Activated B cell treated with CpG ODN at 0.5 μM for 24 hours (primary cell): ENCODE results near the gene PRKAG1. TPM values are rescaled to one million over a fixed set of nuclear protein-coding genes. Genes with fewer than 3 reads are reported as not detected.

Experiments used
- ATAC-seq: fragments of 200-7000 bp; cut with Tn5 transposase; one replicate; pipeline ENCODE4 v1.10.0; 2021; ENCODE audit warnings: low read depth, mild to moderate bottlenecking, moderate library complexity
- CTCF ChIA-PET: fragments of 350-600 bp; sonication (Branson Sonifier 250); formaldehyde crosslinking; loops from one replicate; lab custom pipeline; 2021; ENCODE audit warnings: antibody characterized with exemption; lab: Charles Lee
- POLR2A ChIA-PET: fragments of 350-600 bp; sonication (Branson Sonifier 250); formaldehyde crosslinking; loops from one replicate; lab custom pipeline; 2021; ENCODE audit warnings: antibody characterized with exemption; lab: Charles Lee
- DNase-seq: peaks from one replicate; pipeline ENCODE4 v3.0.0; 2022
- H3K27ac Mint-ChIP-seq: one replicate; pipeline ENCODE4 v1.8.0; 2020; ENCODE audit warnings: mixed read lengths
- H3K27me3 Mint-ChIP-seq: one replicate; pipeline ENCODE4 v1.8.0; 2021; ENCODE audit warnings: mixed read lengths
- H3K36me3 Mint-ChIP-seq: one replicate; pipeline ENCODE4 v1.8.0; 2021; ENCODE audit warnings: low read depth, mixed read lengths
- H3K4me1 Mint-ChIP-seq: one replicate; pipeline ENCODE4 v1.8.0; 2021; ENCODE audit warnings: mixed read lengths
- H3K4me3 Mint-ChIP-seq: one replicate; pipeline ENCODE4 v1.8.0; 2020; ENCODE audit warnings: mild to moderate bottlenecking, mixed read lengths
- H3K9me3 Mint-ChIP-seq: one replicate; pipeline ENCODE4 v1.8.0; 2020; ENCODE audit warnings: mixed read lengths
- CTCF ChIP-seq: fragments of 200-600 bp; IDR thresholded peaks from one replicate; pipeline ENCODE4 v1.8.0; 2022; ENCODE audit warnings: antibody characterized with exemption, mild to moderate bottlenecking
- intact Hi-C: fragments of 100-400 bp; cut with micrococcal nuclease; formaldehyde crosslinking; loops from one replicate; pipeline ENCODE4 v1.15.1; 2024
- total RNA-seq: library from RNA; stranded (reverse); gene quantifications from 2 replicates; pipeline ENCODE4 v1.2.3, GENCODE V29; 2022

PRKAG1 gene
- total RNA-seq, 1 donor from 2014 or later, result 70.5 TPM

GRCh38 chr12:49023812-49024211 is 5.2 kb upstream of the PRKAG1 start:
- Mint-ChIP-seq H3K27ac (no peak overlapping the region), H3K4me1 (peaks cover 10% of the 10 kb centered on the region), H3K4me3 (no peak overlapping the region), H3K36me3 (peaks cover 78% of the 10 kb centered on the region), H3K27me3 (no peaks in the 10 kb centered on the region), H3K9me3 (no peaks in the 10 kb centered on the region)
- CTCF ChIA-PET, result no interaction called here
- DNase-seq, result no peak
- no peak for TF ChIP-seq CTCF
- intact Hi-C loops, result no loop called here
- POLR2A ChIA-PET, result interaction anchor here (1.5 kb wide), 1 partner anchor 12 kb away, joined by 4 read pairs; no protein-coding TSS in a partner anchor
- ATAC-seq, result no peak

DNA sequence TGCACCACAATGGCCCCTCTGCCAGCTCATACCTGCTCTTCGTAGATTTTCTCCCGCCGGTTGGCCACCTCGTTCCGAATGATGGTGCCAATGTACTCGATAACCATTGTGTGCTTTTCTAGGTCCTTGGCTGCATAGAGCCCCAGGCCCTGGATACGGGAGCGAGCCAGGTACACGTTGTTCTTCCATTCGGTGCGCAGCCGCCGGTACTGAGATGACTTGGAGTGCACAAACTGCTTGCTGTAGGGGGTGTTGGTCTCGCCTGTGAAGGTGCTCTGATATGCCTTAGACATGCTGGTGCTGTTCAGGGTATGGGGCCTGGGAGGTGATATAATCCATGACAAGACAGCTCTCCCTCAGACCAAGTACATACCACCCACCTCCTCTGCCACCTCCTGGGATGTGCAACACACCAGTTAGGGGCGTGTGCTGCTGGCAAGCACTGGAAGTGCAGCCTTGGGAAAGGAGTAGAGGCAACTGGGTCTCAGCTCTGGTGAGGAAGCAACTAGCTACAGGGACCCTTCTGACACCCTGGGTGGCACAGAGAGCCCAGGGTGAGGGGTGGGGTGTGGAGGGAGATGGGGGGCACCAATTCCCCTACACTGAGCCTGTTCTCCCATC is 4.1 kb upstream of the PRKAG1 start:
- ChIA-PET POLR2A (no interaction called here), CTCF (interaction anchor here (1.5 kb wide), 1 partner anchor 26 kb away, joined by 4 read pairs; no protein-coding TSS in a partner anchor)
- Mint-ChIP-seq H3K4me1 (peaks cover 16% of the 10 kb centered on the region), H3K9me3 (no peaks in the 10 kb centered on the region), H3K27ac (no peak overlapping the region), H3K4me3 (no peak overlapping the region), H3K36me3 (peaks cover 72% of the 10 kb centered on the region), H3K27me3 (no peaks in the 10 kb centered on the region)
- TF ChIP-seq CTCF, result no peak
- no peak for ATAC-seq
- intact Hi-C loops, result no loop called here
- no peak for DNase-seq

DNA sequence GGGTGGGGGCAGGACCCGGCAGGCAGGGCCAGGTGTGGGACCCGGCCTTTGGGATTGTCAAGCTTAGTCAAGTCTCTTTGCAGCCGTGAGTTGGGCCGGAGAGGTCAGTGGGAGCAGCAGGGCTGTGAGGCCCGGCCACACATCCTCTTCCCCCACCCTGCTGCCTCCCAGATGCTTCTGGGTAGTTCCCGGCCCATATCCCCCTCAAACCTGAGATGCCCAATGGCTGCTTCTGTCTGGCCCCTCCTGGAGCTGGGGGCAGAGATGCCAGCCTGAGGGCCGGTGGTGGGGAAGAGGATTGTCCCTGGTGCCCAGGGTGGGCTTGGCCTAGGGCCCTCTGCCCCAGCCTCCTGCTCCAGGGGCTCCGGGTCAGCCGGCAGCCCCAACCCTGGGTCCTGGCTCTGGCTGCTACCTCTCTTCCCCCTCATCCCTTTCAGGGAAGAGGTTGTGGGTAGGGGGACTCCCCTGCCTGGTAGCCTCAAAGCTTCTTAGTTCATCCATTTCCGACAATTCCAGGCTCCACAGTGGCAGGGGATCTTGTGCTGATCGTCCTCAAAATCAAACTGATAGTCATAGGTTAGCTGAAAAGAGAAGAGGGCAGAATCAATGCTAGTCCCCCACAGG is 2.8 kb upstream of the PRKAG1 start:
- Mint-ChIP-seq H3K27ac (no peak overlapping the region), H3K9me3 (no peaks in the 10 kb centered on the region), H3K27me3 (no peaks in the 10 kb centered on the region), H3K4me1 (peaks cover 25% of the 10 kb centered on the region), H3K4me3 (no peak overlapping the region), H3K36me3 (peaks cover 63% of the 10 kb centered on the region)
- DNase-seq (no peak), ATAC-seq (no peak)
- ChIA-PET CTCF (interaction anchor here (1.5 kb wide), 1 partner anchor 25 kb away, joined by 4 read pairs; no protein-coding TSS in a partner anchor), POLR2A (no interaction called here)
- intact Hi-C loops, result no loop called here
- TF ChIP-seq CTCF, result no peak

- Mint-ChIP-seq H3K27me3 (no peaks in the 10 kb centered on the region), H3K27ac (no peak overlapping the region), H3K4me3 (no peak overlapping the region), H3K36me3 (peaks cover 60% of the 10 kb centered on the region), H3K4me1 (peaks cover 27% of the 10 kb centered on the region), H3K9me3 (no peaks in the 10 kb centered on the region)
- DNase-seq (no peak), ATAC-seq (no peak)
- ChIA-PET CTCF (interaction anchor here (1.2 to 2.2 kb wide), 5 partner anchors 23 to 167 kb away, joined by 3 to 21 read pairs (median 6); partner anchors contain the start of genes ARF3, DDN and FKBP11), POLR2A (interaction anchor here (0.5 to 2.1 kb wide), 11 partner anchors 17 to 420 kb away, joined by 3 to 13 read pairs (median 6); partner anchors contain the start of genes DDN, RHEBL1 and TUBA1B)
- intact Hi-C loops, result no loop called here
- no peak for TF ChIP-seq CTCF
Measured at GRCh38 chr12:49020441-49020840, 1.9 kb upstream of the PRKAG1 start.
